ENCODE measurements around the gene ZBTB49. TPM values are rescaled to one million over a fixed set of nuclear protein-coding genes. Genes with fewer than 3 reads are reported as not detected.

The ZBTB49 gene
- total RNA-seq, 1 experiment from 2014 or later = 7.2 TPM

- Histone ChIP-seq H3K27me3 (replicated peaks; ENCODE audit: control insufficient read depth, insufficient read depth, low read length) (no peaks in the 10 kb centered on the region), H3K36me3 (ENCODE audit: control insufficient read depth, insufficient read depth, low read length) (peaks cover 2% of the 10 kb centered on the region; the same call in 1 of the 2 replicates), H3K4me3 (ENCODE audit: low read depth, low read length) (no peak overlapping the region), H3K9me3 (no peaks in the 10 kb centered on the region), H3K4me1 (no peaks in the 10 kb centered on the region)
- H3K27ac Mint-ChIP-seq (ENCODE audit: unreplicated experiment) = no peak overlapping the region
- intact Hi-C loops (cut with micrococcal nuclease; ENCODE audit: unreplicated experiment) = no loop called here
- H3K4me3 Mint-ChIP-seq (ENCODE audit: unreplicated experiment) = no peak overlapping the region
- TF ChIP-seq CTCF (IDR thresholded peaks at IDR 0.05; ENCODE audit: insufficient read depth in 1 of 2, low read depth in 1 of 2, low read length in 1 of 2, severe bottlenecking in 1 of 2, unreplicated experiment in 1 of 2) = no peak
- H3K27me3 Mint-ChIP-seq (ENCODE audit: insufficient read depth, unreplicated experiment) = no peaks in the 10 kb centered on the region
- no peaks in the 10 kb centered on the region for H3K9me3 Mint-ChIP-seq (ENCODE audit: unreplicated experiment)
- ChIA-PET CTCF (no interaction called here), POLR2A (no interaction called here)
- H3K4me1 Mint-ChIP-seq (ENCODE audit: low read depth, unreplicated experiment) = no peaks in the 10 kb centered on the region
- no peak for DNase-seq
- H3K36me3 Mint-ChIP-seq (ENCODE audit: insufficient read depth, unreplicated experiment) = peaks cover 71% of the 10 kb centered on the region
- BruUV-seq (replicated peaks) = no TSS peak
Observed at GRCh38 chr4:4281787-4282186, 8.3 kb upstream of the ZBTB49 start.

- H3K27me3 ChIP-seq (replicated peaks; ENCODE audit: control insufficient read depth, insufficient read depth, low read length) = no peaks in the 10 kb centered on the region
- DNase-seq = no peak
- no peak overlapping the region for H3K4me3 Mint-ChIP-seq (ENCODE audit: unreplicated experiment)
- POLR2A ChIA-PET = interaction anchor here (0.8 kb wide), 1 partner anchor 43 kb away, joined by 3 read pairs; no protein-coding TSS in a partner anchor
- no peaks in the 10 kb centered on the region for H3K27me3 Mint-ChIP-seq (ENCODE audit: insufficient read depth, unreplicated experiment)
- CTCF ChIA-PET = no interaction called here
- H3K36me3 Mint-ChIP-seq (ENCODE audit: insufficient read depth, unreplicated experiment) = peaks cover 61% of the 10 kb centered on the region
- H3K9me3 ChIP-seq = no peaks in the 10 kb centered on the region
- peaks cover 10% of the 10 kb centered on the region for H3K4me1 Mint-ChIP-seq (ENCODE audit: low read depth, unreplicated experiment)
- intact Hi-C loops (cut with micrococcal nuclease; ENCODE audit: unreplicated experiment) = no loop called here
- no peaks in the 10 kb centered on the region for H3K9me3 Mint-ChIP-seq (ENCODE audit: unreplicated experiment)
- no peak for TF ChIP-seq CTCF (IDR thresholded peaks at IDR 0.05; ENCODE audit: insufficient read depth in 1 of 2, low read depth in 1 of 2, low read length in 1 of 2, severe bottlenecking in 1 of 2, unreplicated experiment in 1 of 2)
- H3K36me3 ChIP-seq (ENCODE audit: control insufficient read depth, insufficient read depth, low read length) = peaks cover 2% of the 10 kb centered on the region; the same call in 1 of the 2 replicates
- no peak overlapping the region for H3K27ac Mint-ChIP-seq (ENCODE audit: unreplicated experiment)
- H3K4me1 ChIP-seq = no peaks in the 10 kb centered on the region
- H3K4me3 ChIP-seq (ENCODE audit: low read depth, low read length) = no peak overlapping the region
- BruUV-seq (replicated peaks) = no TSS peak
Observed at GRCh38 chr4:4284827-4285618, 5.0 kb upstream of the ZBTB49 start.

GRCh38 chr4:4288098-4288497 is 2.0 kb upstream of the ZBTB49 start:
- ChIA-PET CTCF (no interaction called here), POLR2A (no interaction called here)
- TF ChIP-seq CTCF (IDR thresholded peaks at IDR 0.05; ENCODE audit: insufficient read depth in 1 of 2, low read depth in 1 of 2, low read length in 1 of 2, severe bottlenecking in 1 of 2, unreplicated experiment in 1 of 2) = no peak
- H3K27me3 ChIP-seq (replicated peaks; ENCODE audit: control insufficient read depth, insufficient read depth, low read length) = no peaks in the 10 kb centered on the region
- H3K36me3 ChIP-seq (ENCODE audit: control insufficient read depth, insufficient read depth, low read length) = peaks cover 1% of the 10 kb centered on the region; the same call in 1 of the 2 replicates
- Mint-ChIP-seq H3K4me1 (ENCODE audit: low read depth, unreplicated experiment) (peaks cover 10% of the 10 kb centered on the region), H3K4me3 (ENCODE audit: unreplicated experiment) (no peak overlapping the region), H3K27ac (ENCODE audit: unreplicated experiment) (no peak overlapping the region), H3K36me3 (ENCODE audit: insufficient read depth, unreplicated experiment) (peaks cover 40% of the 10 kb centered on the region), H3K9me3 (ENCODE audit: unreplicated experiment) (no peaks in the 10 kb centered on the region), H3K27me3 (ENCODE audit: insufficient read depth, unreplicated experiment) (no peaks in the 10 kb centered on the region)
- H3K4me1 ChIP-seq = 0 out of 2 replicates have a peak, but pooled peaks cover 3% of the 10 kb centered on the region
- no peaks in the 10 kb centered on the region for H3K9me3 ChIP-seq
- H3K4me3 ChIP-seq (ENCODE audit: low read depth, low read length) = no peak overlapping the region
- no TSS peak for BruUV-seq (replicated peaks)
- intact Hi-C loops (cut with micrococcal nuclease; ENCODE audit: unreplicated experiment) = no loop called here
- no peak for DNase-seq

Data from Caco-2 (cell line).